ENCODE measurements around the gene RRAD. TPM values are rescaled to one million over a fixed set of nuclear protein-coding genes. Genes with fewer than 3 reads are reported as not detected.

RRAD gene
- total RNA-seq, 8 experiments from 2014 or later: 0.60 to 33.2 (median 2.1) TPM

DNA sequence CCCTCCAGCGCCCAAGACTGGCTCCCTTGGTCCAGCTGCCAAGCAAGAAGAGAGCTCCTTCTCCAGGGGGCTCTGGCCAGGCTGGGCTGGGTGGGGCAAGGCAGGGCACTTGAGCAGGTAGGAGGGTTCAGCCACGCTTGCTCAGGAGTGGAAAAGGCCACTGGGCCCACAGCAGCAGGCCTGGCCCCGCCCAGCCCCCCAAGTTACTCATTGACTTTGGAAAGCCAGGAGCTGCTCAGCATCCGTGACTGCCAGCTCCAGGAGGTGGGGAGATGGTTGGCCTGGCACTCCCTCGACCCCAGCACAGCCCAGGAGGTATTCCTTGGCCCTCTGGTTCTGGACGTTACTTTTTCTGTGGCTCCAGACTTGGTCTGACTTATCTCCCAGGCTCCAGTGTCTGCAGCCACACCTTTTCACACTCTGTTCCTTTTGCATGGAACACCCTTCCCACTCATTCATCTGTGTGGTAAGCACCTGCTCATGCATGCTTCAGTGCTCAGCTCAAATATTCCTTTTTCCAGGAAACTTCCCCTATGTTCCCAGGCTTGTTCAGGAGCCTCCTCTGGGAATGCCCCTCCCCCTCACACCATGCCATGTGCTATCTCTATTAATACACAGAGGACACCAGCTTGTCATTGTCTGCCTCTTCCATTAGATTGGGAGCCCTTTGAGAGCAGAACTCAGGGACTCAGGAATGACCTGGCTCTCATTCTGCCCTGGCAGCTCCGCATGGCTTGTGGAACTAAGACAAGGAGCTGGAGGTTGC, 6.3 kb downstream of the RRAD start, which contains the start of gene CDH16:
Gene CDH16, minus strand, starts transcription at position 83 of the 766 bp plus-strand sequence. CDS start 820 bp downstream, outside the sequence.
- in situ Hi-C loops (cut with MboI; ENCODE audit: low pct_unique_long_range_greater_than_20kb in 2 of 9, low sequenced_read_pairs in 9 of 9, unreplicated experiment in 9 of 9): no loop called here
- 0 to 100% (median 50%) methylated on average over 1 to 2 of the region's 7 CpGs; no CpG with 5 or more reads in 5 of the 10 experiments for WGBS, 10 experiments
- H3K4me1 ChIP-seq (replicated peaks in 1 of 2): peaks cover 0 to 12% of the 10 kb centered on the region in 2 donors
- peak in 1 of 8 experiments; percentile 27 for ATAC-seq (replicated peaks in 6 of 8)
- H3K27ac ChIP-seq: no peak within 1 kb of the TSS
- H3K4me3 ChIP-seq: no peak within 1 kb of the TSS

DNA sequence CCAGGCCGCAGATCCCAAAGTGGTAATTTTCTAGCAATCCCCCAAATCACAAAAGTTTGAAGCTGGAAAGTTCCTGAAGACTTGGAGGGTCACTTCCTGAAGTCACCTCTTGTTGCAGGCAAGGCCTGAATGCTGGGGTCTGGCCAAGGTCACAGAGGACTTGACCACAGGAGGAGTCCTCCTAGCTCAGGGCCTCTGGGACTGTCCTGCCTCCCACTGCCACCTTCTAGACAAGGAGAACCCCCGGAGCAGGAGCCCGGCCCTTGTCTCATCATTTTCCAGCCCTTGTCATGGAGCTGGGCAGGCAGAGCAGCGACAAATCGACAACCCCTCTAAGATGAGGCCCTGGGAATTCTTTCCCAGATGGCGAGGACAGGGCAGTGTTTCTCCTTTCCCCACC, 7.0 kb downstream of the RRAD start:
- H3K4me3 ChIP-seq: no peak overlapping the region
- H3K27ac ChIP-seq: no peak overlapping the region
- ATAC-seq (replicated peaks in 6 of 8): no peak
- 71 to 83% (median 80%) methylated on average over 1 to 3 of the region's 6 CpGs; no CpG with 5 or more reads in 7 of the 10 experiments for WGBS, 10 experiments
- peaks cover 0 to 14% of the 10 kb centered on the region in 2 donors for H3K4me1 ChIP-seq (replicated peaks in 1 of 2)
- in situ Hi-C loops (cut with MboI; ENCODE audit: low pct_unique_long_range_greater_than_20kb in 2 of 9, low sequenced_read_pairs in 9 of 9, unreplicated experiment in 9 of 9): no loop called here

DNA sequence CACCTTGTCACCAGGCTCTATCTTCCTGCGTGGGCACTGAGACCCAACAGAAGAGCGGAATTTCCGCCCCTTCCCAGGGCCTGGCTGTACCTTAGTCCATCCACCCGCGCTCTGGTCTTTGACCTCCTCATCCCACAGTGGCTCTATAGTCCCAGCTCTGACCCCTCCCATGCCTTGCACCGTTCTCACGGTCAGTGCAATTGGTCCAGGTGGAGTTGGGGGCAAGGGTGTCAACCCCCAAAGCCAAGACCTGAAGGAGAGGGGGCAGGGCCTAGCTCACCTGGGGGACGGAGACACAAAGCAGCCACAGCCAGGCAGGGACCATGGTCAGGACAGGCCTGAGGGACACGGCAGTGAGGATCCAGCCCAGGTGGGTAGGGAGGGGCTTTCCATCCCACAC, 7.6 kb downstream of the RRAD start:
- Histone ChIP-seq H3K4me1 (replicated peaks in 1 of 2) (peaks cover 0 to 8% of the 10 kb centered on the region in 2 donors), H3K27ac (no peak overlapping the region), H3K4me3 (no peak overlapping the region)
- no peak for ATAC-seq (replicated peaks in 6 of 8)
- in situ Hi-C loops (cut with MboI; ENCODE audit: low pct_unique_long_range_greater_than_20kb in 2 of 9, low sequenced_read_pairs in 9 of 9, unreplicated experiment in 9 of 9): no loop called here
- 50 to 83% (median 69%) methylated on average over 1 to 4 of the region's 9 CpGs; no CpG with 5 or more reads in 6 of the 10 experiments for WGBS, 10 experiments

DNA sequence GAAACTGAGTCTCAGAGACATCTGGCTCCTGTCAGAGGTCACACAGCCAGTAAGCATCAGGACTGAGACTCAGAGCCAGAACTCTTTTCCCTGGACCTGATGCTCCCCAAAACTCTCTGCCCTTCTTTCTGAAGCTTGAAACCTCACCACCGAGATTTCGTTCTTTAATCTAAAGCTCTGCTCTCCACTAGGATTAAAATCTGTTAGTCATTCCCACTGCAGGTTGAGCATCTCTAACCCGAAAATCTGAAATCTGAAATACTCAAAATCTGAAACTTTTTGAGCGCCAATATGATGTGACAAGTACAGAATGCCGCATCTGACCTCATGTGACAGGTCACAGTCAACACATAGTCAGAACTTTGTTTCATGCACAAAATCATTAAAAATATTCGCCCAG, 8.8 kb downstream of the RRAD start:
- H3K4me1 ChIP-seq (replicated peaks in 1 of 2): peaks cover 0 to 8% of the 10 kb centered on the region in 2 donors
- no peak overlapping the region for H3K4me3 ChIP-seq
- no peak for ATAC-seq (replicated peaks in 6 of 8)
- in situ Hi-C loops (cut with MboI; ENCODE audit: low pct_unique_long_range_greater_than_20kb in 2 of 9, low sequenced_read_pairs in 9 of 9, unreplicated experiment in 9 of 9): no loop called here
- no peak overlapping the region for H3K27ac ChIP-seq
- WGBS, 10 experiments: 43 to 80% (median 71%) methylated on average over 1 to 6 of the region's 6 CpGs; no CpG with 5 or more reads in 1 of the 10 experiments

DNA sequence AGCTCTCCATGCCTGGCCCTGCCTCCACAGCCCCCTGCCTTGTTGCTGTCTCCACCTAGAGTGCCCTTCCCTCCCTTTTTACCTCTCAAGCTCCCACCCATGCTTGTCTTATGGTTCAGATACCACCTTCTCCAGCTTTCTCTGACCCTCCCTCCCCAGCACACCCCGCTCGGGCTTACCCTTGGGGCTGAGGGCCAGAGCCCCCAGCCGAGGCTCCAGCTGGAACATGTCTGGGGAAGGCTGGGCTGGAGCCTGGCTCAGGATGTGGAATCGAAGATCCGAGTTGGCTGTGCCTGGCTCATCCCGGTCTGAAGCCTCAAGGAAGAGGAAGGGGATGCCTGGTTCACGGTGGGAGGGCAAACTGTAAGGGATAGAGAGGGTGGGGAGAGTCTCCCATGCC, 10.3 kb downstream of the RRAD start:
- H3K27ac ChIP-seq: no peak overlapping the region
- 20 to 100% (median 60%) methylated on average over 1 to 2 of the region's 7 CpGs; no CpG with 5 or more reads in 7 of the 10 experiments for WGBS, 10 experiments
- ATAC-seq (replicated peaks in 6 of 8): no peak
- in situ Hi-C loops (cut with MboI; ENCODE audit: low pct_unique_long_range_greater_than_20kb in 2 of 9, low sequenced_read_pairs in 9 of 9, unreplicated experiment in 9 of 9): no loop called here
- no peak overlapping the region for H3K4me3 ChIP-seq
- H3K4me1 ChIP-seq (replicated peaks in 1 of 2): peaks cover 0 to 8% of the 10 kb centered on the region in 2 donors

DNA sequence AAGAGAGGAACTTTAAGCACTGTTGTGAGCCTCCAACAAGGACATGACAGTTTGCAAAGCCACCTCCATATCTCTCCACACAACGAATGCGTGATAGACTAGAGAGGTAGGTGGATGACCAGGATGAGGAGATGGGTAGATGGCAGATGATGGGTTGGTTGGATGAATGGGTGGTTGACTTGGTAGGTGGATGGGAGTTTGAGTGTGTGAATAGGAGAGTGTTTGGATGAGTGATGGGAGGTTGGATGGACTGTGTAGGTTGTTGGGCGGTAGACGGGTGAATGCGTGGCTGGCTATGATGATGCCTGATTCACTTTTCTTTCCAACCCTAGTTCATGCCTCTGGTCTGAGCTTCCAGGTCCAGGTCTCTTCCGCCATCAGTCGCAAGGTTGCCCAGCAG, 10.8 kb downstream of the RRAD start:
- Histone ChIP-seq H3K4me1 (replicated peaks in 1 of 2) (peaks cover 0 to 7% of the 10 kb centered on the region in 2 donors), H3K4me3 (no peak overlapping the region), H3K27ac (no peak overlapping the region)
- no peak for ATAC-seq (replicated peaks in 6 of 8)
- WGBS, 10 experiments: 77 to 100% (median 90%) methylated on average over 2 to 5 of the region's 7 CpGs; no CpG with 5 or more reads in 6 of the 10 experiments
- in situ Hi-C loops (cut with MboI; ENCODE audit: low pct_unique_long_range_greater_than_20kb in 2 of 9, low sequenced_read_pairs in 9 of 9, unreplicated experiment in 9 of 9): no loop called here

DNA sequence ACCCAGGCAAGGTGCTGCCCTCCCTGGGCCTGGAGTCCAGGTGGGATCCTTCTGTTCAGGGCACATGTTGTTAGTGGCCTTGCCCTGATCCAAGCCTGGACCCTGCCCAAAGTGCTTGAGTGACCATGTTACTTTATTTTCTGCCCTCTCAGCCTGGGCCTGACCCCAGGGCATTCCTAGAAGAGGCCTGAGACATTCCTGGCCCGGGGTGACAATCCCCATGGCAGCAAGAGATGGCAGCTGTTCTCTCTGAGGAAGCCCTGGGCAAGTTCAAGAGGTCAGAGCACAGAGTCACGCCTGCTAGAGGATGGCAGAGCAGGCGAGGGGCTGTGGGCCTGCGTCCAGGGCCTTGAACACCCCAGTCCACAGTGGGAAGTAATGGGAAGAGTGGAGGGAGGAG, 11.6 kb downstream of the RRAD start:
- Histone ChIP-seq H3K27ac (no peak overlapping the region), H3K4me3 (no peak overlapping the region), H3K4me1 (replicated peaks in 1 of 2) (peaks cover 0 to 4% of the 10 kb centered on the region in 2 donors)
- in situ Hi-C loops (cut with MboI; ENCODE audit: low pct_unique_long_range_greater_than_20kb in 2 of 9, low sequenced_read_pairs in 9 of 9, unreplicated experiment in 9 of 9): no loop called here
- no peak for ATAC-seq (replicated peaks in 6 of 8)
- 37 to 63% (median 46%) methylated on average over 2 to 3 of the region's 4 CpGs; no CpG with 5 or more reads in 7 of the 10 experiments for WGBS, 10 experiments

DNA sequence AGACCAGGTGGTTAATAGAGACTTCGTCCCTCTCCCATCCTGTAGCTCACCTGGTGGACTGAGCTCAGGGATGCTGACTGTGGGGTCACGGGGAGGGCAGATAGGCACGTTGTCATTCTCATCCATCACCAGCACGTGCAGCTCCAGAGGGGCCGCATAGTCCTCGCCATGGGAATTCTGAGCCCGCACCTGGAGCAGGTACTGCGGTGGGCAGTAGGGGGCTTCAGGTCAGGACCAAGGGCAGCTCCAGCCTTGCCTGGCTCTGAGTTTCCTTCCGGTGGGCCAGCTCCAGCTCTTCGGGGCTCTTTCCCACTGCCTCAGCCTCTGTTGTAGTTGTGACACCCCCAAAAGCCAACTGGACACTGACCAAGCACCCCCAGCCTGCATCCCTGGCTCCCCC, 12.3 kb downstream of the RRAD start:
- ATAC-seq (replicated peaks in 6 of 8): no peak
- Histone ChIP-seq H3K4me1 (replicated peaks in 1 of 2) (peaks cover 0 to 4% of the 10 kb centered on the region in 2 donors), H3K27ac (no peak overlapping the region), H3K4me3 (no peak overlapping the region)
- WGBS, 10 experiments: 0 to 77% (median 60%) methylated on average over 1 to 7 of the region's 10 CpGs; no CpG with 5 or more reads in 7 of the 10 experiments
- in situ Hi-C loops (cut with MboI; ENCODE audit: low pct_unique_long_range_greater_than_20kb in 2 of 9, low sequenced_read_pairs in 9 of 9, unreplicated experiment in 9 of 9): no loop called here

DNA sequence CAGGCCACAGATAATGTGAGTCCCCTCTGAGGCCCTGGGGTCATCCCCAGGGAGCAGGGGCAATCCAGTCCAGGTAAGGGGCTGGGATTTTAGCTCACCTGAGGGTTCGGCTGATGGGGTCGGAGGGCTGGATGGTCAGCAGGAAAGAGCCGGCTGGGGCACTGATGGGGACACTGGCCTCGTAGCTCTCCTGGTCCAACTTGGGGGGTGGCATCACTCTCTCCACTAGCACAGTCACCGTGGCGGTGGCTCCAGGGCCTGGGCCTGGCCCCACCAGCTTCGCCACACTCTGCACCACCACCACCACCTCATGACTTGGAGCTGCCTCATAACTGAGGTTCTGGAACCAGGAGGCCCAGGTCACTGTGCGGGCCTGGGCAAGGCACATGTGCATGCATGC, 13.5 kb downstream of the RRAD start:
- ATAC-seq (replicated peaks in 6 of 8): no peak
- Histone ChIP-seq H3K4me1 (replicated peaks in 1 of 2) (peaks cover 0 to 4% of the 10 kb centered on the region in 2 donors), H3K4me3 (no peak overlapping the region), H3K27ac (no peak overlapping the region)
- in situ Hi-C loops (cut with MboI; ENCODE audit: low pct_unique_long_range_greater_than_20kb in 2 of 9, low sequenced_read_pairs in 9 of 9, unreplicated experiment in 9 of 9): no loop called here
- 90 to 100% (median 100%) methylated on average over 1 to 2 of the region's 8 CpGs; no CpG with 5 or more reads in 6 of the 10 experiments for WGBS, 10 experiments

DNA sequence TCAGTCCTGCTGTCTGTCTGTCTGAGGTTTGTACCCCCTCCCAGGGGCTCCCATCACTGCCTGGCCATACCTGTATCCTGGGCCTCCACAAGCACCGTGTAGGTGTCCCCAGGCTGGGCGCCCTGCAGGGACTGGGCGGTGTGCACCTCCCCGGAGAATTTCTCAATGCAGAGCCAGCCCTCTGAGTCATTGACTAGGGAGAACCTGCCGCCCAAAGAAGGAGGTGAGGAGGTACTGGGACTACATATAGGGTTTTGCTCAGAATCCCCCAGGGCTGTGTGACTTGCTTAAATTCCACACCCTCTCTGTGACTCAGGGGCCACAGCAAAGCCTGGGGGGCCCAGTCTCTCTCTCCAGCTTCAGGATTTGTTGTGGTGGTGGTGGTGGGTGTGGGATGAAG, 14.2 kb downstream of the RRAD start:
- WGBS, 10 experiments: 30 to 60% methylated on average over 1 to 4 of the region's 5 CpGs; no CpG with 5 or more reads in 8 of the 10 experiments
- ATAC-seq (replicated peaks in 6 of 8): peak in 2 of 8 experiments; percentile 81 to 88
- Histone ChIP-seq H3K27ac (no peak overlapping the region), H3K4me1 (replicated peaks in 1 of 2) (peaks cover 0 to 4% of the 10 kb centered on the region in 2 donors), H3K4me3 (no peak overlapping the region)
- in situ Hi-C loops (cut with MboI; ENCODE audit: low pct_unique_long_range_greater_than_20kb in 2 of 9, low sequenced_read_pairs in 9 of 9, unreplicated experiment in 9 of 9): no loop called here

DNA sequence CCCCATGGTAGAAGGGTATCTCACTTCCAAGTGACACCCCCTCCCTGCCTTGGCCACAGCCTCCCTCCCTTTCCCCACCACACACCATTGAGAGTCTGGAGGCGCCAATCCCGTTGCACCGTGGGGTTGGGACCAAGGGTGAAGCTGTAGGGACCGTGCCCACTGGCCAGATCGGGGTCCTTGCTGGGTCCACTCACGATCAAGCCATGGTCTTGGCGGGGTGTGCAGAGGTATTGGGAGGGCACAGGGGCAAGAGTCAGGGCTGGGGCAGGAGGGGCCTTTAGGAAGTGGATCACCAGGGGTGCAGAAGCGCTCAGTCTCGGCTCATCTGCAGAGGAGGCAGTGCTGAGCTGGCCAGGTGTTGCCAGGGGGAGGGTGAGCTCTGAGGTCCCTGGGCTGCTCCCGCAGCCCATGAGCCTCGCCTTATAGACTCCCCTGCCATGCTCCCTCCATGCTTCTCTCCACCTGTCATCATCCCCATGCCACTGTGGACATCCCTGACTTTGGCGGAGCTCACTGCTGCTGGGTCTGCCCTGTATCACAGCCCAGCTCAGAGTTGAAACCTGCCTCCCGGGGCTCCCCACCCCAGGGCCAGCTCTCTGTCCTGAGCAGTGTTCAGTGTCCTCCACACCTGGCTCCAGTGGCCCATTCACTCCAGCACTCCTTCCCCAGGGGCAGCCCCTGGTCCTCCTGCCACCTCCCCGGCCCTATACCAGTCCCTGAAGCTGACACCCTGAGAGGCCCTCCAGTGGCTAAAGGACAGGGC, 15.0 kb downstream of the RRAD start:
- peaks cover 2 to 12% of the 10 kb centered on the region in 2 donors for H3K4me1 ChIP-seq (replicated peaks in 1 of 2)
- no peak overlapping the region for H3K27ac ChIP-seq
- peak in 3 of 8 experiments; percentile 5 to 6 (median 6) for ATAC-seq (replicated peaks in 6 of 8)
- 53 to 83% methylated on average over 1 to 3 of the region's 14 CpGs; no CpG with 5 or more reads in 8 of the 10 experiments for WGBS, 10 experiments
- in situ Hi-C loops (cut with MboI; ENCODE audit: low pct_unique_long_range_greater_than_20kb in 2 of 9, low sequenced_read_pairs in 9 of 9, unreplicated experiment in 9 of 9): no loop called here
- no peak overlapping the region for H3K4me3 ChIP-seq

DNA sequence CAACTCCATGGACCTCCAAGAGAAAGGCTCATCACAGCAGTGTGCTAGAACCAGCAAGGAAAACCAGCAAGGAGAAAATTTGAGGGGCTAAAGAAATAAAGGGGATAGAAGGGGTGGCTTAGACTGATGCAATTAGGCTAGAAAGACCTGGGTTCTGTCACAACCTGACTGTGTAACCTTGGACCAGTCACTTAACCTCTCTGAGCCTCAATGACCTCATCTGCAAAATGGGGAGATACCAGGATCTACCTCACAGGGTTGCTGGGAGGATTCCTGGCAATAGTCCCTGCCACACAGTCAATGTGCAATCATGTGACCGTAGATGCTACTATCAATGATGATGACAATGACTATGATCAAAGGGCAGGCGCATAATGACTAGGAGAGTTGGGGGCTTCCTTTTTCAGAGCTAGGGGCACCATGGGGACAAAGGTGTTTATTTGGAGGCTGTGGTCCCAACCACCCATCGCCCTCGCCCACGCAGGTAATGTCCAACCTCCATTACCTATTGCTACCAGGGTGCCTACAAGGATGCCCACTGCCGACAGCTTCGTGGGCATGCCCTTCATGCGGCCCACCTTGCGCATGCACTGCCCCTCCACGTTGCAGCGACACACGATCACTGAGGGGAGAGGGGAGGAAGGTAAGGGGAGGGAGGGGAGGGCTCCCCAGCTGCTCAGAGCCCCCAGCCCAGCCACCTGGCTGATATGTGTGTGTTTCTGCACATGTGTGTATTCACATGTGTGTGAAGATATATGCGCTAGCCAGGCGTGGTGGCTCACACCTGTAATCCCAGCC, 16.4 kb downstream of the RRAD start:
- H3K4me1 ChIP-seq (replicated peaks in 1 of 2): peaks cover 2 to 19% of the 10 kb centered on the region in 2 donors
- 20 to 100% (median 76%) methylated on average over 1 to 2 of the region's 14 CpGs; no CpG with 5 or more reads in 4 of the 10 experiments for WGBS, 10 experiments
- in situ Hi-C loops (cut with MboI; ENCODE audit: low pct_unique_long_range_greater_than_20kb in 2 of 9, low sequenced_read_pairs in 9 of 9, unreplicated experiment in 9 of 9): no loop called here
- no peak overlapping the region for H3K27ac ChIP-seq
- no peak for ATAC-seq (replicated peaks in 6 of 8)
- H3K4me3 ChIP-seq: no peak overlapping the region
